ENCODE data around the gene OR2T34.
"Not testable (repeated sequence)": the region's sequence is repeated elsewhere in the genome, so short reads cannot be mapped to it uniquely, and the experiment has no call there.

The OR2T34 gene

GRCh38 chr1:248547383-248547782, 27.2 kb downstream of the OR2T34 start:
- not testable (repeated sequence) for H3K9me3 ChIP-seq (ENCODE audit: insufficient read depth, low read depth, low read length); H3K27ac ChIP-seq (ENCODE audit: low read length); H3K27me3 ChIP-seq (ENCODE audit: insufficient read depth, low read length); H3K4me3 ChIP-seq (ENCODE audit: low read length); H3K36me3 ChIP-seq (ENCODE audit: insufficient read depth, low read depth, low read length); H3K4me1 ChIP-seq (ENCODE audit: insufficient read depth, low read length); H3K9ac ChIP-seq (ENCODE audit: low read depth, low read length)

- not testable (repeated sequence) for H3K4me3 ChIP-seq (ENCODE audit: low read length); H3K4me1 ChIP-seq (ENCODE audit: insufficient read depth, low read length); H3K27ac ChIP-seq (ENCODE audit: low read length); H3K27me3 ChIP-seq (ENCODE audit: insufficient read depth, low read length); H3K9me3 ChIP-seq (ENCODE audit: insufficient read depth, low read depth, low read length); H3K36me3 ChIP-seq (ENCODE audit: insufficient read depth, low read depth, low read length); H3K9ac ChIP-seq (ENCODE audit: low read depth, low read length)
These were observed 37.1 kb downstream of the OR2T34 start for GRCh38 chr1:248537449-248537848.
